KMS-11 (cell line): Measurements from ENCODE around the gene CD302.

Experiments
- H2AFZ ChIP-seq: fragments of 200-600 bp; sonication (generic); 2 replicates; pipeline ENCODE4 v1.6.1; 2016; ENCODE audit warnings: antibody characterized with exemption, mixed run types, low read depth
- H3K27ac ChIP-seq: fragments of 200-600 bp; sonication (generic); 2 replicates; pipeline ENCODE4 v1.6.1; 2016; ENCODE audit warnings: mild to moderate bottlenecking, mixed run types
- H3K27me3 ChIP-seq: fragments of 200-600 bp; sonication (generic); 2 replicates; pipeline ENCODE4 v1.6.1; 2017; ENCODE audit warnings: mild to moderate bottlenecking, low read depth, mixed run types, moderate library complexity; ENCODE audit not compliant: insufficient read depth
- H3K36me3 ChIP-seq: fragments of 200-600 bp; sonication (generic); 2 replicates; pipeline ENCODE4 v1.6.1; 2017; ENCODE audit warnings: mild to moderate bottlenecking, mixed run types; ENCODE audit not compliant: insufficient read depth
- H3K4me1 ChIP-seq: fragments of 200-600 bp; sonication (generic); 2 replicates; pipeline ENCODE4 v1.6.1; 2016; ENCODE audit warnings: mild to moderate bottlenecking, low read depth, mixed run types; ENCODE audit not compliant: poor library complexity, severe bottlenecking
- H3K4me2 ChIP-seq: fragments of 200-600 bp; sonication (generic); 2 replicates; pipeline ENCODE4 v1.7.0; 2016; ENCODE audit warnings: mild to moderate bottlenecking, mixed run types
- H3K4me3 ChIP-seq: fragments of 200-600 bp; sonication (generic); IDR thresholded peaks from 2 replicates; pipeline ENCODE4 v1.6.1; 2017; ENCODE audit warnings: low read depth, low read length, mixed read lengths; ENCODE audit not compliant: insufficient read depth
- H3K79me2 ChIP-seq: fragments of 200-600 bp; sonication (generic); 2 replicates; pipeline ENCODE4 v1.6.1; 2016; ENCODE audit warnings: low read depth, mixed run types; ENCODE audit not compliant: insufficient read depth
- H3K9ac ChIP-seq: fragments of 200-600 bp; sonication (generic); 2 replicates; pipeline ENCODE4 v1.6.1; 2016; ENCODE audit warnings: mild to moderate bottlenecking, mixed run types
- H4K20me1 ChIP-seq: fragments of 200-600 bp; sonication (generic); 2 replicates; pipeline ENCODE4 v1.6.1; 2016; ENCODE audit warnings: mild to moderate bottlenecking, mixed run types; ENCODE audit not compliant: insufficient read depth
- CTCF ChIP-seq: fragments of 200-600 bp; sonication (generic); conservative IDR thresholded peaks from 2 replicates; pipeline ENCODE4 v1.6.1; 2017; ENCODE audit warnings: low read depth, mild to moderate bottlenecking, antibody characterized with exemption, low read length, moderate library complexity, mixed read lengths

Gene CD302

DNA sequence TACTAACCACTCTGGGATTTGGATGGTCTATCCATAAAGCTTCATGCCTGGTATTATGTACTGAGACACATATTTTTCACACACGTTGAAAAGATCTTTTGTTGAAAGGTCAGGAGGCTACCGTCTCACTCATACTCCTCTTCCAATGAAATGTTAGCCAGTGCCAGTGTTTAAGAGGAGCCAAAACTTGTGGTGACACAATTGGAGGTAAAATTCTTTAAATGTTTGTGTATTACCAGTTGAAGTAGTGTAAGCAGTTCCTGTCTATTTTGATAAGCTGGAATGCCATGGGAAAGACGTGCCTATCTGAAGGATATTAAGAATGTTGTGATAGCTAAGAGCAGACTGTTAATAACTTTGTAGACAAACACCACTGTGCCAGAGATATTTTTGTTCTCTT, 53.6 kb downstream of the CD302 start:
- Histone ChIP-seq H2AFZ (no peak overlapping the region), H3K27me3 (no peaks in the 10 kb centered on the region), H3K9ac (no peak overlapping the region), H3K4me2 (no peak overlapping the region), H3K4me3 (no peak overlapping the region), H3K79me2 (peaks cover 20% of the 10 kb centered on the region; the same call in 1 of the 2 replicates), H3K4me1 (no peaks in the 10 kb centered on the region), H4K20me1 (peaks cover 4% of the 10 kb centered on the region), H3K36me3 (peaks cover 15% of the 10 kb centered on the region; the same call in 1 of the 2 replicates), H3K27ac (no peak overlapping the region)
- no peak for TF ChIP-seq CTCF

GRCh38 chr2:159742846-159743245, 55.2 kb downstream of the CD302 start:
- no peak overlapping the region for H3K9ac ChIP-seq
- peaks cover 21% of the 10 kb centered on the region; the same call in 1 of the 2 replicates for H3K79me2 ChIP-seq
- H4K20me1 ChIP-seq = peaks cover 4% of the 10 kb centered on the region
- H3K4me1 ChIP-seq = no peaks in the 10 kb centered on the region
- no peak overlapping the region for H2AFZ ChIP-seq
- no peak overlapping the region for H3K4me3 ChIP-seq
- H3K36me3 ChIP-seq = peaks cover 7% of the 10 kb centered on the region; the same call in 1 of the 2 replicates
- no peak for TF ChIP-seq CTCF
- H3K27ac ChIP-seq = no peak overlapping the region
- no peak overlapping the region for H3K4me2 ChIP-seq
- H3K27me3 ChIP-seq = no peaks in the 10 kb centered on the region

- TF ChIP-seq CTCF = no peak
- no peak overlapping the region for H3K9ac ChIP-seq
- H3K4me3 ChIP-seq = no peak overlapping the region
- H3K79me2 ChIP-seq = peaks cover 60% of the 10 kb centered on the region
- no peak overlapping the region for H3K4me2 ChIP-seq
- H3K27me3 ChIP-seq = no peaks in the 10 kb centered on the region
- H3K27ac ChIP-seq = no peak overlapping the region
- no peaks in the 10 kb centered on the region for H3K36me3 ChIP-seq
- H3K4me1 ChIP-seq = no peaks in the 10 kb centered on the region
- H2AFZ ChIP-seq = no peak overlapping the region
- H4K20me1 ChIP-seq = peaks cover 9% of the 10 kb centered on the region
Observed at GRCh38 chr2:159738509-159739390, 59.3 kb downstream of the CD302 start.

- Histone ChIP-seq H2AFZ (no peak overlapping the region), H4K20me1 (peaks cover 9% of the 10 kb centered on the region), H3K27me3 (no peaks in the 10 kb centered on the region), H3K4me3 (no peak overlapping the region), H3K4me2 (no peak overlapping the region), H3K36me3 (no peaks in the 10 kb centered on the region), H3K9ac (no peak overlapping the region), H3K79me2 (peaks cover 68% of the 10 kb centered on the region), H3K4me1 (no peaks in the 10 kb centered on the region), H3K27ac (no peak overlapping the region)
- no peak for TF ChIP-seq CTCF
Observed at GRCh38 chr2:159737917-159738296, 60.1 kb downstream of the CD302 start.
